Activated T-cell treated with anti-CD3 and anti-CD28 coated beads, Interleukin-2, amount 50 U/mL, for 72 hours (primary cell): Measurements from ENCODE around the gene GARS1. TPM values are rescaled to one million over a fixed set of nuclear protein-coding genes. Genes with fewer than 3 reads are reported as not detected.
A peak's percentile ranks its signal among the peaks of the same experiment; 100 is the strongest.

ENCODE experiments used
- ATAC-seq, 2 donors: fragments of 150-1000 bp; cut with Tn5 transposase; replicated peaks in 1 of 2; 2 replicates each; pipeline ENCODE4 v1.10.0; 2021; ENCODE audit warnings: moderate library complexity in 2 of 2, mild to moderate bottlenecking in 1 of 2
- DNase-seq, 2 donors: peaks; one replicate each; pipeline ENCODE4 v3.0.0; 2021 to 2022; ENCODE audit warnings: mixed read lengths in 1 of 2
- H3K27ac Mint-ChIP-seq: one replicate; pipeline ENCODE4 v1.8.0; 2022; ENCODE audit warnings: mild to moderate bottlenecking, moderate library complexity, mixed read lengths
- H3K27me3 Mint-ChIP-seq: one replicate; pipeline ENCODE4 v1.8.0; 2022; ENCODE audit warnings: low read depth, mixed read lengths
- H3K36me3 Mint-ChIP-seq, 2 donors: one replicate each; pipeline ENCODE4 v1.8.0; 2022; ENCODE audit warnings: mixed read lengths in 2 of 2, mild to moderate bottlenecking in 1 of 2; ENCODE audit not compliant: insufficient read depth in 2 of 2
- H3K4me1 Mint-ChIP-seq: one replicate; pipeline ENCODE4 v1.8.0; 2022; ENCODE audit warnings: low read depth, mixed read lengths
- H3K4me3 Mint-ChIP-seq, 2 donors: one replicate each; pipeline ENCODE4 v1.8.0; 2022; ENCODE audit warnings: mild to moderate bottlenecking in 2 of 2, mixed read lengths in 2 of 2, moderate library complexity in 2 of 2
- H3K9me3 Mint-ChIP-seq, 2 donors: one replicate each; pipeline ENCODE4 v1.8.0; 2022; ENCODE audit warnings: mixed read lengths in 2 of 2
- total RNA-seq, 2 donors: library from RNA; stranded (reverse); gene quantifications; one replicate each; pipeline ENCODE4 v1.2.3, GENCODE V29; 2022

The GARS1 gene
- total RNA-seq = 100 to 1,000 TPM; 526 to 609 TPM

GRCh38 chr7:30594540-30595435, at the start of gene GARS1:
GARS1 (plus strand) TSS chr7:30594878; CDS start chr7:30594922, 44 bp downstream.
- peak within 1 kb of the TSS; percentile 99 for H3K27ac Mint-ChIP-seq
- H3K4me1 Mint-ChIP-seq = peaks cover 63% of the 10 kb centered on the region
- DNase-seq (peak; percentile 89 to 93), ATAC-seq (peak; percentile 95 to 97)
- H3K27me3 Mint-ChIP-seq = no peaks in the 10 kb centered on the region
- peaks cover 20 to 38% of the 10 kb centered on the region in 2 donors for H3K36me3 Mint-ChIP-seq
- H3K9me3 Mint-ChIP-seq = no peaks in the 10 kb centered on the region
- H3K4me3 Mint-ChIP-seq = peak within 1 kb of the TSS; percentile 95 to 97

GRCh38 chr7:30545791-30546555, 48.7 kb upstream of the GARS1 start:
- no peaks in the 10 kb centered on the region for H3K9me3 Mint-ChIP-seq
- no peak overlapping the region for H3K4me3 Mint-ChIP-seq
- H3K36me3 Mint-ChIP-seq = peaks cover 0 to 2% of the 10 kb centered on the region in 2 donors
- no peaks in the 10 kb centered on the region for H3K27me3 Mint-ChIP-seq
- DNase-seq = no peak
- H3K4me1 Mint-ChIP-seq = peaks cover 10% of the 10 kb centered on the region
- H3K27ac Mint-ChIP-seq = no peak overlapping the region
- no peak for ATAC-seq

- H3K36me3 Mint-ChIP-seq = peaks cover 0 to 2% of the 10 kb centered on the region in 2 donors
Measured at GRCh38 chr7:30546596-30546995, 48.1 kb upstream of the GARS1 start.

GRCh38 chr7:30548845-30549244, 45.8 kb upstream of the GARS1 start:
- H3K4me3 Mint-ChIP-seq = no peak overlapping the region
- no peaks in the 10 kb centered on the region for H3K9me3 Mint-ChIP-seq
- no peaks in the 10 kb centered on the region for H3K27me3 Mint-ChIP-seq
- ATAC-seq (peak in 1 of 2 donors; percentile 35), DNase-seq (peak; percentile 28 to 43)
- H3K4me1 Mint-ChIP-seq = peaks cover 10% of the 10 kb centered on the region
- H3K27ac Mint-ChIP-seq = no peak overlapping the region
- peaks cover 0 to 2% of the 10 kb centered on the region in 2 donors for H3K36me3 Mint-ChIP-seq

More at GRCh38 chr7:30546596-30546995, 48.1 kb upstream of the GARS1 start:
- no peak for DNase-seq
- Mint-ChIP-seq H3K9me3 (no peaks in the 10 kb centered on the region), H3K4me1 (peaks cover 10% of the 10 kb centered on the region), H3K27ac (no peak overlapping the region), H3K4me3 (no peak overlapping the region), H3K27me3 (no peaks in the 10 kb centered on the region)
- ATAC-seq = no peak

DNA sequence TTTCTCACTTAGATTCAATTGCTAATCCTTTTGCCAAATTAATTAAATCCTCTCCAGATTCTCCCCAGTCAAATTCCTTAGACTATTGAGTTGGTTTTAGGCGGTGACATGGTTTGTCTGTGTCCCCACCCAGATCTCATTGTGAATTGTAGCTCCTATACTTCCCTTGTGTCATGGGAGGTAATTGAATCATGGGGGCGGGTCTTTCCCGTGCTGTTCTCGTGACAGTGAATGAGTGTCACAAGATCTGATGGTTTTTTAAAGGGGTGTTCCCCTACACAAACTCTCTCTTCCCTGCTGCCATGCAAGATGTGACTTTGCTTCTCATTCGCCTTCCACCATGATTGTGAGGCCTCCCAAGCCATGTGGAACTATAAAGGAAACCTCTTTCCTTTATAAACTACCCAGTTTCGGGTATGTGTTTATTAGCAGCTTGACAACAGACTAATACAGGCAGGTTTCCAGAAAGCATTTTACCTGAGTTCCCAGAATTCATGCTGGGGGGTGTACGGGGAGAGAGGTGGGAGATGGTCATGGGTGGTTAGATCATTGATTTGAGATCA, 44.7 kb upstream of the GARS1 start:
- DNase-seq = no peak
- Mint-ChIP-seq H3K36me3 (peaks cover 0 to 2% of the 10 kb centered on the region in 2 donors), H3K4me1 (peaks cover 10% of the 10 kb centered on the region), H3K27me3 (no peaks in the 10 kb centered on the region), H3K27ac (peak overlapping the region; percentile 54), H3K4me3 (no peak overlapping the region), H3K9me3 (no peaks in the 10 kb centered on the region)
- ATAC-seq = peak in 1 of 2 donors; percentile 32

GRCh38 chr7:30552330-30552729, 42.3 kb upstream of the GARS1 start:
- ATAC-seq (no peak), DNase-seq (no peak)
- H3K36me3 Mint-ChIP-seq = no peaks in the 10 kb centered on the region
- H3K9me3 Mint-ChIP-seq = no peaks in the 10 kb centered on the region
- H3K27me3 Mint-ChIP-seq = no peaks in the 10 kb centered on the region
- H3K4me1 Mint-ChIP-seq = peaks cover 10% of the 10 kb centered on the region
- H3K4me3 Mint-ChIP-seq = no peak overlapping the region
- H3K27ac Mint-ChIP-seq = no peak overlapping the region

- Mint-ChIP-seq H3K36me3 (no peaks in the 10 kb centered on the region), H3K27ac (no peak overlapping the region), H3K27me3 (no peaks in the 10 kb centered on the region), H3K9me3 (no peaks in the 10 kb centered on the region), H3K4me1 (peaks cover 10% of the 10 kb centered on the region), H3K4me3 (no peak overlapping the region)
- no peak for ATAC-seq
- no peak for DNase-seq
Measured at GRCh38 chr7:30553141-30553540, 41.5 kb upstream of the GARS1 start.

DNA sequence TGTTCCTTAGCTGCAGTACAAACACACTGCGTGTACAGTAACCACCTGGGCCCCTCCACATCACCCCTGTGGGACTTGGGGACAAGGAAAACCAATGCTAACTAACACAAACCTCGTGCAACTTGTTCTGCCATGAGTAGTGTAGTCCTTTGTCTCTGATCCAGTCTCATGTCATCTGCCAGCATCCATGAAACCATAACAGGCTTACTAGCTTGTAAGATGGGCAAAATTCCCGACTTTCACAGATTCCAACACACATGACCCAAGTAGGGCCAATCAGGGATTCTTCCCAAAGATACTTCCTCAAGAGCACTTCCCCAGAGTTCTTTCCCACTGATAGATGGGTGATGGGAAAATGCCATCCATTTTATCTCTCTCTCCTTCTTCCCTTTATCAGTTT, 41.1 kb upstream of the GARS1 start:
- DNase-seq (no peak), ATAC-seq (no peak)
- no peaks in the 10 kb centered on the region for H3K36me3 Mint-ChIP-seq
- H3K4me1 Mint-ChIP-seq = peaks cover 10% of the 10 kb centered on the region
- no peaks in the 10 kb centered on the region for H3K9me3 Mint-ChIP-seq
- H3K4me3 Mint-ChIP-seq = no peak overlapping the region
- H3K27me3 Mint-ChIP-seq = no peaks in the 10 kb centered on the region
- H3K27ac Mint-ChIP-seq = no peak overlapping the region

- no peaks in the 10 kb centered on the region for H3K27me3 Mint-ChIP-seq
- no peak overlapping the region for H3K27ac Mint-ChIP-seq
- no peaks in the 10 kb centered on the region for H3K9me3 Mint-ChIP-seq
- no peak for ATAC-seq
- no peaks in the 10 kb centered on the region for H3K4me1 Mint-ChIP-seq
- H3K4me3 Mint-ChIP-seq = no peak overlapping the region
- H3K36me3 Mint-ChIP-seq = no peaks in the 10 kb centered on the region
- no peak for DNase-seq
Measured at GRCh38 chr7:30555525-30555924, 39.2 kb upstream of the GARS1 start.

DNA sequence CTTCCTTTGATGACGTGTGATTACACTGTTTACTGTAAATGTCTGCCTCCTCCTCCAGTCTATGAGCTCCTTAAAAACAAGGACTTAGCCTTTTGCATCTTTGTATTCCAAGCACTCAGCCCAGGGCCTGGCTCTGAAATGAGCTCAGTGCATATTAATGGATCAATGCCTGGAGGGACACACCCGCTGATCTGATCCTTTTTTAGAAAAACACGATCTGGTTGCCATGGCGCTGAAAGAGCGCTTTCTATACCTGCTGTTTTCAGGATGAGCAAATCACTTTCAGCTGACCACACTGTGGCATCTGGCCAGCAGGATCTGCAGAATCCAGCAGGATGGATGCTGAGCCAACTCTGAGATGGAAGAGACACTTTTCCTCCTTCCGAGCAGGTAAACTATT, 37.8 kb upstream of the GARS1 start:
- ATAC-seq = no peak
- Mint-ChIP-seq H3K36me3 (no peaks in the 10 kb centered on the region), H3K4me1 (no peaks in the 10 kb centered on the region), H3K9me3 (no peaks in the 10 kb centered on the region), H3K27me3 (no peaks in the 10 kb centered on the region), H3K27ac (no peak overlapping the region), H3K4me3 (no peak overlapping the region)
- no peak for DNase-seq

GRCh38 chr7:30557245-30557644, 37.4 kb upstream of the GARS1 start:
- no peak for ATAC-seq
- Mint-ChIP-seq H3K4me3 (no peak overlapping the region), H3K9me3 (no peaks in the 10 kb centered on the region), H3K27me3 (no peaks in the 10 kb centered on the region), H3K4me1 (no peaks in the 10 kb centered on the region), H3K36me3 (no peaks in the 10 kb centered on the region), H3K27ac (no peak overlapping the region)
- no peak for DNase-seq

GRCh38 chr7:30559611-30560010, 35.1 kb upstream of the GARS1 start:
- no peak overlapping the region for H3K4me3 Mint-ChIP-seq
- no peak for DNase-seq
- no peaks in the 10 kb centered on the region for H3K27me3 Mint-ChIP-seq
- H3K36me3 Mint-ChIP-seq = no peaks in the 10 kb centered on the region
- no peaks in the 10 kb centered on the region for H3K4me1 Mint-ChIP-seq
- no peaks in the 10 kb centered on the region for H3K9me3 Mint-ChIP-seq
- ATAC-seq = no peak
- H3K27ac Mint-ChIP-seq = no peak overlapping the region

- Mint-ChIP-seq H3K4me3 (no peak overlapping the region), H3K9me3 (no peaks in the 10 kb centered on the region), H3K36me3 (no peaks in the 10 kb centered on the region), H3K27me3 (no peaks in the 10 kb centered on the region), H3K27ac (no peak overlapping the region), H3K4me1 (no peaks in the 10 kb centered on the region)
- ATAC-seq (no peak), DNase-seq (no peak)
Measured at GRCh38 chr7:30561389-30561788, 33.3 kb upstream of the GARS1 start.
